AML-193 (cell line): Measurements from ENCODE around the gene NPEPPS.
"Not testable (repeated sequence)": the region's sequence is repeated elsewhere in the genome, so short reads cannot be mapped to it uniquely, and the experiment has no call there.

Experiments
- DNase-seq, 2 experiments: peaks; one replicate each; lab custom pipeline; 2025; lab: John Stamatoyannopoulos, UW

Gene NPEPPS

DNA sequence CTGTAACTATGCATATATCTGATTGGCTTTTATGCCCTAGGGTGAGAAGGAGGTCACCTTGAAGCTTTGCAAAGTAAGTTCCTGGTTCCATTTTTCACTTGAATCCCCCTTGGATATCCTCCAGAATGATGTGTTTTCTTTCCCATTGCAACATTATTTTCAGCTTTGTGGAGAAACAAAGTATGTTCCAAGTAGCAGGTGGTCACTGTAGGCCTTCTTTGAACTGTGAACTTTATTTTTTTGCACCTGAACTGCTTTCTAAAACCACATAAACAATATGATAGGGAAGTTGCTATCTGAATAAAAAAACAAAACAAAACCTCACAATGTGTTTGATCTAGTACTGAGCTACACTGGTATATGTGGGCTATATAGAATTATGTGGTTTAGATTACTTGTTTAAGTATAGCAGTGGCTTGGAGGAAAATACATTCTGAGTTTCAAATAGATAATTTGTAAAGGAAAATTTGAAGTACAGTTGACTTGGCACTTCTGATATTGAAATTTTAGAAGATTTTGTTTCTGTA is 29.7 kb downstream of the NPEPPS start:
- not testable (repeated sequence) for DNase-seq

- DNase-seq, result not testable (repeated sequence)
Measured at GRCh38 chr17:47561698-47562405, 30.9 kb downstream of the NPEPPS start.

DNA sequence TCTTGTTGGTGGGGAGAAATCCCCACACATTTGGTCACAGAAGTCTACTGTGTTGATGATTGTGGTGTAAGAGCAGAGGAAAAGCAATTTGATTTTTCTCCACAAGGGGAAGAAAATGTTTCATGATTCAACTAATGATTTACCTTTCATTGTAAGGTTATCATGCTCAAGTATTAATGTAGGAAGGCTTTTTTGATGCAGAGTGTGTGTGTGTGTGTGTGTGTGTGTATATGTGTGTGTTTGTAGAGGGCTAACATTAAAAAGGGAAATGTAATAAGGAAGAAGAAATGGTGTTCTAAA is 31.4 kb downstream of the NPEPPS start:
- DNase-seq, result not testable (repeated sequence)

GRCh38 chr17:47567261-47567660 is 36.4 kb downstream of the NPEPPS start:
- DNase-seq, result not testable (repeated sequence)

DNA sequence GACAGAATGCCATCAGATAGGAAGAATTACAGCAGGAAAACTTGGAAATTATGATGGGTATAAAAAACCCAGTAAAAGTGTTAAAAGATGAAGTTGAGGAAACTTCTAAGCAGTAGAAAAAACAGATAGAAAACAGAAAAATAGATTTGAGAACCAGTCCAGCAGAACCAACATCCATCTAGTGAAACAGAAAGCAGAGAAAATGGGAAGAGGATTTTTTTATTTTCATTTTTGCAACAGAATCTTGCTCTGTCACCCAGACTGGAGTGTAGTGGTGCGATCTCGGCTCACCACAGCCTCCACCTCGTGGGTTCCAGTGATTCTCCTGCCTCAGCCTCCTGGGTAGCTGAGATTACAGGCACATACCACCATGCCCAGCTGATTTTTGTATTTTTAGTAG is 41.7 kb downstream of the NPEPPS start:
- not testable (repeated sequence) for DNase-seq

GRCh38 chr17:47582416-47582815 is 51.5 kb downstream of the NPEPPS start:
- not testable (repeated sequence) for DNase-seq

DNA sequence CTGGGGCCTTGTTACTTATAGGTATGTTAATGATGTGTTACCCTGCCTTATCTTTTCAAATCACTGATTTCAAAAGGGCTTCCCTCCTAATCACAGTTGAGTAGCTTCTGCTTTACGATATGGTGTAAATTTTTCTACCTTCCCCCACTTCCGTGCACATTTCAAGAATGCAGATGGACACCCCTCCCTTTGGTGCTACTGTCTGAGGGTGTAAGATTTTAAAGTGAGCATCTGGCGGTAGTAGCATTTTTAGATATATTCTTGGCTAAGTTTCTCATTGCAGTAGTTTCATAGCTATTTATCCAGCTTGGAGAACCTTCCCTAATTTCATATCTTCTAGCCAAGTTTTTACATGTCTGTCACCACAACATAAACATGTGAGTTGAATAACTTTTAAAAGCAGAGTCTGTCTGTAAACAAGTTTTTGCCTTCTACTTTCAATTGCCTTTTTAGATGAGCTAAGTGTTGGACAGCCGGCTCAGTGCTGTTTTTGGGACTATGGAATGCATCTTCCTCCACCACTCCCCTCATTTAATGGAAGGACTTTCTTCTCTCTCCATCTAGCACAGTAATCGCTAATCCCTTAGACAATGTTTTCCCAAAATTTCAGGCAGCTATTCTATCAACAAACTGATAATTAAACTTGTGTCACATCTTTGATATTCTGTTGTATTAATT is 55.6 kb downstream of the NPEPPS start:
- not testable (repeated sequence) for DNase-seq

DNA sequence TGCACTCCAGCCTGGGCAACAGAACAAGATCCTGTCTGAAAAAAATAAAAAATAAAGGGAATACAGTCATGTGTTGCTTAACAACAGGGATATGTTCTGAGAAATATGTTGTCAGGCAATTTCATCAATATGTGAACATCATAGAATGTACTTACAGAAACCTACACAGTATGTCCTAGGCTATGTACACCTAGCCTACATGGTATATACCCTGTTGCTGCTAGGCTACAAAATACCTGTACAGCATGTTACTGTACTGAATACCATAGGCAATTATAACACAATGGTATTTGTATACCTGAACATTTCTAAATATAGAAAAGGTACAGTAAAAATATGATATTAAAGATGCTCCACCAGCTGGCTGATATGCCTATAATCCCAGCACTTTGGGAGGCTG is 62.6 kb downstream of the NPEPPS start:
- DNase-seq, result not testable (repeated sequence)

- DNase-seq, result no peak
Measured at GRCh38 chr17:47603830-47604597, 73.1 kb downstream of the NPEPPS start.

DNA sequence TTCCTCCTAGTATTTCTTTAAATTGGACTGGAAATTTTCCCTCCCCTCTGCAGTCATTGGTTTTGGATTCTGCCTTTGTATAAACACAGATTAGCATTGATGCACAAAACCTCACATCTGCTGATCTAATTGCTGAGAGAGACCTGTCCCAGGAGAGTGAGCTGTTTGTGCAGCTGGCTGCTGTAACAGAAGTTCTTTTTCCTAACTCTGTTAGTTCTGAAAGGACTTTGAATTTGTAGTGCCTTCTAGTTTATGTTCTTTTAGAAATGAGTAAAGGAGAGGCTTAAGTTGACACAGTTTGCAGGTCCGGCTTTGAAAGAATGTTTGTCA is 73.7 kb downstream of the NPEPPS start:
- no peak for DNase-seq

DNA sequence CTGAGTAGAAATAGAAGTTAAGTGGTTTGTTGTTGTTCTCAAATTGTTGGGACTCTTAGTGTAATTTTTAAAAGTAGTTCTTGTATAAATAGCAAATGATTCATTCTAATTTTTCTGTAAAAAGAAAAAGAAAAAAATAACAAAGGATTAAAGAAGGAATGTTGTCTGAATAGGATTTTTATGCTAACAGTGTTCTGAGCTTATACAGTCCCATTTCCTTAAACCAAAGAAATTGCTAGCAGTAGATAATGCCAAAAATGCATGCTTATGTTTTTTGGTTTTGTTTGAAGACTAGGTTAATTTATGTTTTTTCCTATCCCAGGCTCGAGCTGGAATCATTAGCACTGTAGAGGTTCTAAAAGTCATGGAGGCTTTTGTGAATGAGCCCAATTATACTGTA is 74.1 kb downstream of the NPEPPS start:
- DNase-seq, result no peak

DNA sequence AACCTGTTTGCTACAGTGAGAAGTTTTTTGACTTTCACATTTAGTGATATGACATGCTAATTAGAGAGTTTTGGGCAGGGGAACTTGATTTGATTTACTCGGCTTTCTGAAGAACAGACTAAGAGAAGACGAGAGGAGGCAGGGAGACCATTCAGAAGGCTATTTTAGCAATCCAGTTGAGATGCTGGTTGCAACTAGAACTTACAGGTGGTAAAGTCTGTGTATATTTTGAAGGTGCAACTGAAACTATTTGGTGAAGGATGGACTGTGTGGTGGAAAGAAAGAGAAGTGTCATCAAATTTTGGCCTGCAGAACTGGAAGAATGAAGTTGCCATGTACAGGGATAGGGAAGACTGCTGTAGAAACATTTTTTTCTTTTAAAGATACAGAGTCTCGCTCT is 76.6 kb downstream of the NPEPPS start:
- DNase-seq, result no peak

GRCh38 chr17:47611372-47612350 is 80.8 kb downstream of the NPEPPS start:
- DNase-seq, result no peak

DNA sequence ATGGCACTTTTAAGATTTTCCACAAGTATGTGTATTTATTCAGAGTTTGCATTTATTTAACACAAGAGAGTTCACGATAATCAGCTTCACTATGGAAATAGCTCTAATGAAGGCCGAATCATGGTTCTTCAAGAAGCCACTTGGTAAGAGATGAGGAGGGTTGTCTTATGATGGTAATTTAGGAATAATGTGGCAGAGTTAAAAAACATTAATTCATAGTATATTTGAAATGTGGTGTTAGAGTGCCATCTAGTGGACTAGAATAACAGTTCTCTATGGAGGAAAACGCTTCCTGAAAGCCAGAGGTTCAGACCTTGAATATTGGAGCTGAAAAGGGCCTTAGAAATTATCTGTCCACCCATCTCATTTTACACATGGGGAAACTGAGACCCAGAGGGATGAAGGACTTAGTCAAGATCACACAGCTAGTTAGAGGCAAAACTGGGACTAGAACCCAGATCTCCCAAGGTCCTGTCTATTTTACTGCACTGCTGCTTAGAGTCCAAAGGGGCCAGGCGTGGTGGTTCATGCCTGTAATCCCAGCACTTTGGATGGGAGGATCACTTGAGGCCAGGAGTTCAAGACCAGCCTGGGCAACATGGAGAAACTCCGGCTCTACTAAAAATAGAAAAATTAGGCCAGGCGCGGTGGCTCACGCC is 85.0 kb downstream of the NPEPPS start:
- peak; percentile 72 to 80 for DNase-seq

- peak; percentile 10 to 19 for DNase-seq
Measured at GRCh38 chr17:47618410-47618809, 87.5 kb downstream of the NPEPPS start.

GRCh38 chr17:47620503-47621245 is 89.8 kb downstream of the NPEPPS start:
- no peak for DNase-seq

- DNase-seq, result peak in 1 of 2 experiments; percentile 18
Measured at GRCh38 chr17:47621293-47622179, 90.6 kb downstream of the NPEPPS start.

GRCh38 chr17:47622180-47622549 is 91.3 kb downstream of the NPEPPS start:
- DNase-seq, result no peak

- no peak for DNase-seq
Measured at GRCh38 chr17:47624727-47625068, 93.8 kb downstream of the NPEPPS start.
